ENCODE results near the gene GADD45B. TPM values are rescaled to one million over a fixed set of nuclear protein-coding genes. Genes with fewer than 3 reads are reported as not detected.

The GADD45B gene
- total and polyA plus RNA-seq, 2 donors (not counting 3 experiments of a cell fraction or from before 2014, with no cell fraction given) = 61.3 to 267 TPM

DNA sequence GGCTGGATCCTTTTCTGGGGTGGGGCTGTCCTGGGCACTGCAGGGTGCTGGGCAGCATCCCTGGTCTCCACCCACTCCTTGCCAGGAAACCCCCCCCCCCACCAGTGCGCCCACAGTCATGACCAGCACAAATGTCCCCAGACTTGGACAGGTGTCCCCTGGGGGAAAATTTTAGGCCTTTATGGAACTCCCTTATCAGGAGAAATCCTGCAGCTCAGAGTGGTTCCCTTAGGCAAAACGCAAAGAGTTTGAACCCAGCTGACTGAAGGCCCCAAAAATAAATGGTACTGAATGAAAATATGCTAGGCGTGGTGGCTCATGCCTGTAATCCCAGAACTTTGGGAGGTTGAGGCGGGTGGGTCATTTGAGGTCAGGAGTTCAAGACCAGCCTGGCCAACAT, 51.8 kb downstream of the GADD45B start:
- H3K9me3 ChIP-seq (replicated peaks; ENCODE audit: control insufficient read depth, insufficient read depth, low read length) = no peaks in the 10 kb centered on the region
- dilution Hi-C loops (cut with MboI; ENCODE audit: extremely low pct_ligation_motif_present, low sequenced_read_pairs) = no loop called here
- ChIA-PET CTCF (no interaction called here), POLR2A (interaction anchor here (3.7 kb wide), 1 partner anchor 51 kb away, joined by 23 read pairs; the partner anchor contains the start of gene GADD45B)
- no peaks in the 10 kb centered on the region for H3K9me1 ChIP-seq (replicated peaks; ENCODE audit: control insufficient read depth, extremely low read depth, insufficient read depth, low read length)
- H4K20me1 ChIP-seq (replicated peaks; ENCODE audit: control insufficient read depth, extremely low read depth, insufficient read depth, low read length) = no peaks in the 10 kb centered on the region
- no peak overlapping the region for H3K27ac ChIP-seq (ENCODE audit: insufficient read depth, low read depth, low read length)
- no peak for FAIRE-seq
- H3K4me2 ChIP-seq (ENCODE audit: insufficient read depth, low read length) = no peak overlapping the region
- TF ChIP-seq POLR2AphosphoS5 (IDR thresholded peaks at IDR 0.05; ENCODE audit: insufficient read depth, low read depth, low read length) (no peak), JUN (IDR thresholded peaks at IDR 0.05; ENCODE audit: borderline replicate concordance, insufficient read depth, insufficient read length, low read depth) (no peak), FOS (IDR thresholded peaks at IDR 0.05; ENCODE audit: borderline replicate concordance, insufficient read depth, low read length) (no peak), MYC (IDR thresholded peaks at IDR 0.05; ENCODE audit: low read depth, low read length) (no peak), EZH2 (IDR thresholded peaks at IDR 0.05; ENCODE audit: borderline replicate concordance, low read depth, low read length, severe bottlenecking) (no peak)
- TF ChIP-seq, protein P1, sequence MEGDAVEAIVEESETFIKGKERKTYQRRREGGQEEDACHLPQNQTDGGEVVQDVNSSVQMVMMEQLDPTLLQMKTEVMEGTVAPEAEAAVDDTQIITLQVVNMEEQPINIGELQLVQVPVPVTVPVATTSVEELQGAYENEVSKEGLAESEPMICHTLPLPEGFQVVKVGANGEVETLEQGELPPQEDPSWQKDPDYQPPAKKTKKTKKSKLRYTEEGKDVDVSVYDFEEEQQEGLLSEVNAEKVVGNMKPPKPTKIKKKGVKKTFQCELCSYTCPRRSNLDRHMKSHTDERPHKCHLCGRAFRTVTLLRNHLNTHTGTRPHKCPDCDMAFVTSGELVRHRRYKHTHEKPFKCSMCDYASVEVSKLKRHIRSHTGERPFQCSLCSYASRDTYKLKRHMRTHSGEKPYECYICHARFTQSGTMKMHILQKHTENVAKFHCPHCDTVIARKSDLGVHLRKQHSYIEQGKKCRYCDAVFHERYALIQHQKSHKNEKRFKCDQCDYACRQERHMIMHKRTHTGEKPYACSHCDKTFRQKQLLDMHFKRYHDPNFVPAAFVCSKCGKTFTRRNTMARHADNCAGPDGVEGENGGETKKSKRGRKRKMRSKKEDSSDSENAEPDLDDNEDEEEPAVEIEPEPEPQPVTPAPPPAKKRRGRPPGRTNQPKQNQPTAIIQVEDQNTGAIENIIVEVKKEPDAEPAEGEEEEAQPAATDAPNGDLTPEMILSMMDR (IDR thresholded peaks at IDR 0.05; ENCODE audit: extremely low read depth in 1 of 2, insufficient read depth in 1 of 2, low read depth in 1 of 2, low read length in 2 of 2) = no peak
- H3K4me3 ChIP-seq (replicated peaks in 1 of 3; ENCODE audit: insufficient read depth in 1 of 3, low read depth in 1 of 3, low read length in 3 of 3) = no peak overlapping the region
- intact Hi-C loops (cut with micrococcal nuclease) = no loop called here
- no peak overlapping the region for H3K9ac ChIP-seq (replicated peaks; ENCODE audit: extremely low read depth, insufficient read depth, low read length)
- H3K4me1 ChIP-seq (ENCODE audit: control insufficient read depth, extremely low read depth, insufficient read depth, low read length) = peaks cover 20% of the 10 kb centered on the region
- no peaks in the 10 kb centered on the region for H3K36me3 ChIP-seq (ENCODE audit: control insufficient read depth in 2 of 2, extremely low read depth in 1 of 2, insufficient read depth in 2 of 2, low read length in 2 of 2)
- DNase-seq (ENCODE audit: low read depth, low spot score) = no peak
- H2AFZ ChIP-seq (ENCODE audit: low read depth, low read length) = no peak overlapping the region
- H3K27me3 ChIP-seq (ENCODE audit: control insufficient read depth in 2 of 2, insufficient read depth in 2 of 2, low read length in 2 of 2) = no peaks in the 10 kb centered on the region
- BruUV-seq (replicated peaks) = no TSS peak
- H3K79me2 ChIP-seq (ENCODE audit: control insufficient read depth, insufficient read depth, low read length) = no peaks in the 10 kb centered on the region

Small RNA genes within 50 kb of the gene (microRNA-seq; reads per million reads assigned to microRNA genes)
- 1.5 reads per million for gene MIR7108 (ENCODE audit: borderline number of aligned reads, borderline replicate concordance)

Small RNA genes within 50 kb of the gene (small RNA-seq; reads per million reads assigned to genes)
- gene RNU6-993P (ENCODE audit: insufficient read depth, insufficient read length, low read depth, low replicate concordance) = not detected

Other genes starting within 250 kb of the GADD45B start
- 73.4 and 82.4 TPM in 2 replicates for gene PLEKHJ1, start 239.8 kb upstream of the GADD45B start, total RNA-seq
- 115 and 125 TPM in 2 replicates for gene PLEKHJ1, start 239.8 kb upstream of the GADD45B start, polyA plus RNA-seq
- gene SF3A2, start 239.3 kb upstream of the GADD45B start, total RNA-seq = 140 and 164 TPM in 2 replicates
- 19.1 and 21.5 TPM in 2 replicates for gene SF3A2, start 239.3 kb upstream of the GADD45B start, polyA plus RNA-seq
- gene AMH, start 226.8 kb upstream of the GADD45B start, total RNA-seq = 7.5 and 9.6 TPM in 2 replicates
- 3.3 and 4.3 TPM in 2 replicates for gene AMH, start 226.8 kb upstream of the GADD45B start, polyA plus RNA-seq
- not detected in 2 replicates for gene JSRP1, start 219.7 kb upstream of the GADD45B start, total RNA-seq
- gene JSRP1, start 219.7 kb upstream of the GADD45B start, polyA plus RNA-seq = not detected in 2 replicates
- not detected in 2 replicates for gene PEAK3, start 194.0 kb upstream of the GADD45B start, total RNA-seq
- 0.03 TPM in 1 of 2 replicates, not detected in the other for gene PEAK3, start 194.0 kb upstream of the GADD45B start, polyA plus RNA-seq
- not detected in 2 replicates for gene LINGO3, start 168.0 kb upstream of the GADD45B start, total RNA-seq
- not detected in 2 replicates for gene LINGO3, start 168.0 kb upstream of the GADD45B start, polyA plus RNA-seq
- 124 and 131 TPM in 2 replicates for gene LSM7, start 147.5 kb upstream of the GADD45B start, total RNA-seq
- gene LSM7, start 147.5 kb upstream of the GADD45B start, polyA plus RNA-seq = 673 and 777 TPM in 2 replicates
- 59.8 and 62.7 TPM in 2 replicates for gene SPPL2B, start 147.4 kb upstream of the GADD45B start, total RNA-seq
- gene SPPL2B, start 147.4 kb upstream of the GADD45B start, polyA plus RNA-seq = 60.7 and 72.8 TPM in 2 replicates
- not detected in 2 replicates for gene TMPRSS9, start 115.9 kb upstream of the GADD45B start, total RNA-seq
- not detected in 2 replicates for gene TMPRSS9, start 115.9 kb upstream of the GADD45B start, polyA plus RNA-seq
- 148 and 160 TPM in 2 replicates for gene TIMM13, start 48.5 kb upstream of the GADD45B start, total RNA-seq
- 154 and 217 TPM in 2 replicates for gene TIMM13, start 48.5 kb upstream of the GADD45B start, polyA plus RNA-seq
- 147 and 153 TPM in 2 replicates for gene LMNB2, start 19.2 kb upstream of the GADD45B start, total RNA-seq
- gene LMNB2, start 19.2 kb upstream of the GADD45B start, polyA plus RNA-seq = 176 and 203 TPM in 2 replicates
- gene GNG7, start 226.6 kb downstream of the GADD45B start, total RNA-seq = 0.72 and 0.84 TPM in 2 replicates
- 0.25 and 0.29 TPM in 2 replicates for gene GNG7, start 226.6 kb downstream of the GADD45B start, polyA plus RNA-seq
- 0.09 and 0.23 TPM in 2 replicates for gene DIRAS1, start 245.2 kb downstream of the GADD45B start, total RNA-seq
- 0.17 and 0.43 TPM in 2 replicates for gene DIRAS1, start 245.2 kb downstream of the GADD45B start, polyA plus RNA-seq

All from endothelial cell of umbilical vein (primary cell).